Coronary artery (tissue), 2 donors: ENCODE measurements around the gene NBPF6.
"Not testable (repeated sequence)": the region's sequence is repeated elsewhere in the genome, so short reads cannot be mapped to it uniquely, and the experiment has no call there.

Experiments
- DNase-seq: peaks from one replicate; pipeline ENCODE4 v3.0.0-alpha.2; 2017; ENCODE audit warnings: low spot score
- H3K27ac ChIP-seq, 2 donors: fragments of 200-600 bp; sonication (generic); one replicate each; pipeline ENCODE4 v1.5.1; 2016 to 2019
- H3K4me3 ChIP-seq: fragments of 200-600 bp; sonication (generic); 2 replicates; pipeline ENCODE4 v1.5.1; 2016; ENCODE audit warnings: mild to moderate bottlenecking, moderate library complexity

Gene NBPF6, protein sequence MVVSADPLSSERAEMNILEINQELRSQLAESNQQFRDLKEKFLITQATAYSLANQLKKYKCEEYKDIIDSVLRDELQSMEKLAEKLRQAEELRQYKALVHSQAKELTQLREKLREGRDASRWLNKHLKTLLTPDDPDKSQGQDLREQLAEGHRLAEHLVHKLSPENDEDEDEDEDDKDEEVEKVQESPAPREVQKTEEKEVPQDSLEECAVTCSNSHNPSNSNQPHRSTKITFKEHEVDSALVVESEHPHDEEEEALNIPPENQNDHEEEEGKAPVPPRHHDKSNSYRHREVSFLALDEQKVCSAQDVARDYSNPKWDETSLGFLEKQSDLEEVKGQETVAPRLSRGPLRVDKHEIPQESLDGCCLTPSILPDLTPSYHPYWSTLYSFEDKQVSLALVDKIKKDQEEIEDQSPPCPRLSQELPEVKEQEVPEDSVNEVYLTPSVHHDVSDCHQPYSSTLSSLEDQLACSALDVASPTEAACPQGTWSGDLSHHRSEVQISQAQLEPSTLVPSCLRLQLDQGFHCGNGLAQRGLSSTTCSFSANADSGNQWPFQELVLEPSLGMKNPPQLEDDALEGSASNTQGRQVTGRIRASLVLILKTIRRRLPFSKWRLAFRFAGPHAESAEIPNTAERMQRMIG

DNA sequence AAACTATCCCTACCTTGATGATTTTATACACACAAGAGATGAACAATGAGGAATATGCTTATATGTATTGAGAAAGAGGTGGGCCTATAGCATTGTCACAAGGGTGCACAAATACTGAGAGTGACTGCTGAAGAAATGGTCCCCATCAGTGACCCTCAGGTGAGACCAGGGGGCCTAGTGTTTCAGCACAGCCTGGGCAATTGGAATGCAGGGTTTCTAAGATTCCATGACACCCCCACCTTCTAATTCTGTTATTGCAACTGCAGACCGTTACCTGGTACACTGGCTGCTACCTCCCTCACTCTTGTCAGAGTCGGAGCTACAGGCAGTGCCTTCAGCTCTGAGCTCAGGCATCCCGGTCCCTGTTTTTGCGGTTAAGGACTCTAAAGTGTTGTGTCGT, at the start of gene NBPF6:
Gene NBPF6 (plus strand): TSS at position 301 of the 400 bp plus-strand sequence. CDS start 259 bp downstream, outside the sequence.
- H3K4me3 ChIP-seq, DNase-seq, H3K27ac ChIP-seq: not testable (repeated sequence)

DNA sequence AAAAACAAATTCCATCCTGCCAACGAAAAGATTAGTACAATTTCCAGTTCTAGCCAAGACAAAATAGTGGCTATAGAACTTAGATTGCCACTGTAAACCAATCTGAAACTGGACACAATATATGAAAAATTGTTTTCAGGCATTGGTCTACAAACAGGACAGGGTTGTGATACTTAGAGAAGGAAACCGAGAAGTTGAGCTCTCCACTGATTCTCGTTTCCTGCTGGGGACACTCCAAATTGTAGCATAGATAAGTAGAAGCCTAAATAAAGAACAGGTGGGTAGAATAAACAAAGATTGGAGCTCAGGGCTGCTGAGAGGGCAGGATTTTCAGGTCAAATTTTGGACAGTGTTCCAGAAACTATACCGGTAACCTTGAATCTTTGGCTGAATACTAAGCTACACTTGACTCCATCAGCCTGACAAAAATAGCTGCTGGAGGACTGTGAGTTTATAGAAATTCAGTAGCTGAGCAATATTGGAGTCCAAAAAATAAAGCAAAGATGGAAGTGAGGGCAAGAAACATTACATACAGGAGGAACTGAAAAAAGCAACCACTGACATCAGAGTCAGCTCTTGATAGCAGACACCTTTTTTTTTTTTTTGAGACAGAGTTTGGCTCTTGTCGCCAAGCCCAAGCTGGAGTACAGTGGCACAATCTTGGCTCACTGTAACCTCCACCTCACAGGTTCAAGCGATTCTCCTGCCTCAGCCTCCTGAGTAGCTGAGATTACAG, 38.9 kb upstream of the NBPF6 start:
- not testable (repeated sequence) for DNase-seq, H3K4me3 ChIP-seq, H3K27ac ChIP-seq

DNA sequence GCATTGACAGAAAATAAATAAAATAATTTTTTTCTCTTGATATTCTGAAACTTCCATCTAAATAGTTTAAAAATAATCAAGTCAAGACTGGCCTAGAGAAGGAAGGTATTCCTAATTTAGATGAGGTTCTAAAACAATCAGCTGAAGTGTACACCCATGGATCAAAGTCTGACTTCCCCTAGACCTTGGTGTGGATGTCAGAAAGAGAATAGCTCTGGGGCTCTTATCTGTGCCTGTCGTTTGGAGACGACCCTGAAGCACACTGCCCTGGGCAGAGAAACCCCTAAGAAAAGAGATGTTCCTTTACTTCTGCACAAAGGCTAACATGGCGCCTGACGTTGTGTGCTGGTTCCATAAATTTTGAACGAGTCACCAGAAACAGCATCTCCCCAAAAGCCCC, 30.0 kb upstream of the NBPF6 start:
- not testable (repeated sequence) for H3K4me3 ChIP-seq, DNase-seq

DNA sequence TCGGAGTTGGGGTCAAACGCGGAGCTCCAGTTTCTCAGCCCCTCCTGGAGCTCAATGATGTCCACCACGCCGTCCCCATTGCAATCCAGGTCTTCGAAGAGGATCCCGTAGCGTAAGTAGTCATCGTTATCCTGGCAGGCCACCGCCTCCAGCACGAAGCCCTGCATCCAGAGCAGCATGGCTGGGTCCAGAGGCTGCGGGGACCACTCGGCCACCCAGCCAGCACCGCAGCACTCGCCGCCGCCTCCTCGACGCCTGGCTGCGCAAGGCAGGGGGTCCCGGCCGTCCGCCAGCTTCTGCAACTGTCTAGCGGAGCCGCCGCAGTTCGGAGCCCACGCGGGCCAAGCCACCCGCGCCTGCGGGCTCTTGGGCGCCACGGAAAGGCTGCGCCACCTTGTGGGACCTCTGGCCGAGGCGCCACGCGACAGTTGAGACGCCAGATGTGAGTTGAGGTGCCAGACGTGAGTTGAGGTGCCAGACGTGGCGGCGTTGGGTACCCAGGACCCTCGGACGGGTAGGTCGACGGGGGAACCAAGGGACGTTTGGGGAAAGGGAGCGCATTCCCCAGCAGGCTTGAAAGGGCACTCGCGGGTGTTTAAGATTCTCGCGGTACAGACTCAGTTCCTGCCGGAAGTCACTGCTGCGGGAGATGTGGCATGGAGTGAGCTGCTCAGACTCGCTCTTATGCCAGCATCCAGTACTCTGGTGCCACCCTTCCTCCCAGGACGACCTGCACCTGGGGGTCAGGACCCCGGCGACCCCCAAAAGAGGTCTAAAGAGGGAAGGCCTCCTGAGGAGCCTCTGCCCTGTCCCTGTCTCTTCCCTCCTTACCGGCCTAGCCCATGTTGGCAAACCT, 28.9 kb upstream of the NBPF6 start:
- H3K27ac ChIP-seq, H3K4me3 ChIP-seq, DNase-seq: not testable (repeated sequence)

More for the DNA sequence above, 30.0 kb upstream of the NBPF6 start:
- not testable (repeated sequence) for H3K27ac ChIP-seq

DNA sequence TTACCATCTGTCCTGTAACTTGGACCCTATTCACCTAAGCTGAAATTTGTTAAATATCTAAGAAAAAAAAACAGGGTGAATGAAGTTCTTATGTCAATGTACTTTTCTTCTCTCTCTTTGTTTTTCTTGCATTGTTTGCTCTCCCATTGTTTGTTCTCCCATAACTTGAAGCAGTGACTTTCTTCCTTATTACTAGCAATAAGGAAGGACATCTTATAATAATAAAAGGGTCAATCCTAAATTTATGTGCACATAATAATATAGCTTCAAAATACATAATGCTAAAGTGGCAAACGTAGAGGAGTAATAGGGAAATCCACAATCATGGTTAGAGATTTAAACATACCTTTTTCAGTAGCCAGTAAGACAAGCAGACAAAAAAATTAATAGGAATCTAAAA, 23.3 kb upstream of the NBPF6 start:
- H3K27ac ChIP-seq, DNase-seq, H3K4me3 ChIP-seq: not testable (repeated sequence)

DNA sequence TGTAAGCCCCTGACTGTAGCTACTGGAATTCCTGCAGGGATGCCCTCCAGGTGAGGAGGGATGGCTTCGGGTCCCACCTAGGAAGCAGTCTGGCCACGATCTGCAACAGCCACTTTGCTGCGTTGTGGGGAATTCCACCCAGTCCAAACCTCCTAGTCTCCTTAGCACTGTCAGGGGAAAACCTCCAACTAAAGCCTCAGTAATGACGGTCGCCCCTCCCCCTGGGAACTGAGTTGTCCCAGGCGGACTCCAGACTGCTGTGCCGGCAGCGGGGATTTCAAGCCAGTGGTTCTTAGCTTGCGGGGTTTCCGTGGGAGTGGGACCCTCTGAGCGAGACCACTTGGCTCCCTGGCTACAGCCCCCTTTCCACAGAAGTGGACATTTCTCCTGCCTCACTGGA, 18.1 kb upstream of the NBPF6 start:
- not testable (repeated sequence) for H3K4me3 ChIP-seq, H3K27ac ChIP-seq, DNase-seq

DNA sequence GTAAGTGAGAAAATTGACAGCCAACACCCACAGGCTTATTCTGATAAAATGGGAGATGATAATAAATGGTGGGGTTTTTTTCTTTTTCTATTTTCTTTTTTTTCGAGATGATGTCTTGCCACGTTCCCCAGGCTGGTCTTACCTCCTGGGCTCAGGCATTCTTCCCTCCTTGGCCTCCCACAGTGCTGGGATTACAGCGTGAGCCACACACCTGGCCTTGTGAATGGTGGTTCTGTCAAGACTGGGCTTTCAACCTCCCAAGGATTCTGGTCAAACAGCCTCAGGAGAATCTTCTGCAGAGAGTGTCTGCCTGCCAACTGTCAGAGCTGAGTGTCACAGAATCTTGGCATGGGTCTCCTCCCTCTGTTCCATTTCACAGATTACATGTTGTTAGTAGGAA, 16.7 kb upstream of the NBPF6 start:
- H3K4me3 ChIP-seq, H3K27ac ChIP-seq, DNase-seq: not testable (repeated sequence)

DNA sequence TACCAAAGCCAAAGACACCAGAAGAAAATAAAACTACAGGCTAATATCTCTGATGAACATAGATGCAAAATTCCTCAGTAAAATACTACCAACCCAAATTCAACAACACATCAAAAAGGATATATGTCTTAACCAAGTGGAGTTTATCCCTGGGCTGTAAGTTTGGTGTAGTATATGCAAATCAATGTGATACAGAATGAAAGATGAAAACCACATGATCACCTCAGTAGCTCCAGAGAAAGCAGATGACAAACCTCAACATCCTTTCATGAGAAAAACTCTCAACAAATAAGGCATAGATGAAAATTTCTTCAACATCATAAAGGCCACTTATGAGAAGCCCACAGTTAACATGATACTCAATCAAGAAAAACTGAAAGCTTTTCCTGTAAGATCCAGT, 11.6 kb upstream of the NBPF6 start:
- H3K27ac ChIP-seq, DNase-seq, H3K4me3 ChIP-seq: not testable (repeated sequence)

DNA sequence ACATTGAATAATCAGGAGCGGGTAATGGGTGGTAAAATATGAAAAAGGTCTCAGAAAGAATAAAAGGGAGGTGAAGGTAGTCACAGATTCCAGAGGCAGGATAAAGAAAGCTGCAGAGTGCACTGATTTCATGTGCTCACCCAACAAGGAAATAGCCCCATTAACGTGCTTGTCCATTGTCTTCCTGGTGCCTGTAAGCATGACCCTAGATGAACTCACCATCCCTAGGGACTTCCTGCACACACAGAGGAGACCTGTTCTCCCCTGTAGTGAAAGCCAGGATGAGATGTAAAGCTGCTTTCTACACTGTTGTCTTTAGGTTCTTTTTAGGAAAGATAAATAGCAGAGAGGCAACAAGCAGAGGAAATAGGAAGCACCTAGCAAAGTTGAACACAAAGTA, 4.4 kb downstream of the NBPF6 start:
- not testable (repeated sequence) for H3K27ac ChIP-seq, H3K4me3 ChIP-seq, DNase-seq

DNA sequence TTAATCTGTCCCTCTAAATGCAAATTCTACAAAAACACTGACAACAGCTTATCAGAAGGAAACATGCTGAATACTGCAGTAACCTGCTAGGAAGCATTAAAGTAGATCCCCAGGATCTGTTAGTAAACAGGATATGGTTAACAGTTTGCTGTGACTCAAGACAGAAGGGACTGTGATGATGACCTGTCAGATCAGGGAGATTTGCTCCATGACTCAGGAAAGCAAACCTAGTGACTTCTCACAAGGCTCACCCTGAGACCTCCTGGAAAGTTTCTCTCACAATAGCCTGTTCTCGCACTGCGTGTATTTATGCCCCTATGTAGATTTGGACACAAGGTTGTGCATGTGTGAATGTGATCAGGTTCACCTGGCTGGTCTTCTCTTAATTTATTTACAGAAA, 8.5 kb downstream of the NBPF6 start:
- not testable (repeated sequence) for H3K4me3 ChIP-seq, H3K27ac ChIP-seq, DNase-seq

DNA sequence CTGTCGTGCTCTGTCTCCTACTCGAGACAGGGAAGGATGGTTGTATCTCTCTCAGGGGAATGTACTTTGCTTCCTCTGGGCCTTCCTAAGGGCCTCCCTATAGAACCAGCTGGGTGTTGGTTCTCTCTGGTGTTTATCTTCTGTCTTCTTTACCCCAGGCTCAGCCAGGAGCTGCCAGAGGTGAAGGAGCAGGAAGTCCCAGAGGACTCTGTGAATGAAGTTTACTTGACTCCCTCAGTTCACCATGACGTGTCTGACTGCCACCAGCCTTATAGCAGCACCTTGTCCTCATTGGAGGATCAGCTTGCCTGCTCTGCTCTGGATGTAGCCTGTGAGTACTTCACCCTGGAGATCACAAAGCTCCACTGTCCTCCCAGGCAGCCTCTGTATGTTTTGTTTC, 11.6 kb downstream of the NBPF6 start:
- H3K27ac ChIP-seq, H3K4me3 ChIP-seq: not testable (repeated sequence)

DNA sequence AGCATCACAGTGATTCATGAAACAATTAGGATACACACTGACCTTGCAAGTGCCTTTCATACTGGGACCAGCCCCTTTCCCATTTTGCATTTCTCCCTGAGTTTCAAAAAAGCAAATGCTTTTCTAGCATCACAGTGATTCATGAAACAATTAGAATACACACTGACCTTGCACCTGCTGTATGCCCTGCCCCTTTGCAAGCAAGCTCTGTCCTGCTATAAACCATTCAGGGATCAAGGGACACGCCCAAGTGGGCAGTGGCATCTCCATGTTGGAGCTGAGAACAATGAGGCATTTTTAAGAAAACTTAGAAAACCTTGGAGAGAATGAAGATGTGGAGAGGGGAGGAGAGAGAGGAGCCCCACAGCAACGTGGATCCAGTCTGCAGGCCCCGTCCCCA, 13.8 kb downstream of the NBPF6 start:
- H3K27ac ChIP-seq, DNase-seq, H3K4me3 ChIP-seq: not testable (repeated sequence)

More for the DNA sequence above, 11.6 kb downstream of the NBPF6 start:
- not testable (repeated sequence) for DNase-seq

DNA sequence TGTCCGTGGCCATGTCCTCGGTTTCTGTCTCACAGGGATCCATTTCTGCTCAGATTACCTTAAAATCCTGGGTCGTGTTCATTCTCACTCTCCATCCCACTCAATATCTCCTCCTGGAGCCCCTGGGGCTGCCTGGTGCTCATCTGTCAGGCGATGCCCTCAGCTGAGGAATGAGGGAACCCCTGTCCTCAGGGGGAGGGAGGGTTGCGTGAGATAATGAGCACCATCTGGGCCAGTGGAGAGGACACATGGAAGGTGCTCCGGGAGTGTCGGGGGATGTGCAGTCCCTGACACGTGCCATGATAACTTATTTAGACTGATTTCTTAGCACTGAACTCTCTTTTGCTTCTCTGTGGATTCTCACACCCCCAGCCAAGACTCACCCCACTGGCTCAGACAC, 16.0 kb downstream of the NBPF6 start:
- H3K4me3 ChIP-seq, DNase-seq, H3K27ac ChIP-seq: not testable (repeated sequence)

DNA sequence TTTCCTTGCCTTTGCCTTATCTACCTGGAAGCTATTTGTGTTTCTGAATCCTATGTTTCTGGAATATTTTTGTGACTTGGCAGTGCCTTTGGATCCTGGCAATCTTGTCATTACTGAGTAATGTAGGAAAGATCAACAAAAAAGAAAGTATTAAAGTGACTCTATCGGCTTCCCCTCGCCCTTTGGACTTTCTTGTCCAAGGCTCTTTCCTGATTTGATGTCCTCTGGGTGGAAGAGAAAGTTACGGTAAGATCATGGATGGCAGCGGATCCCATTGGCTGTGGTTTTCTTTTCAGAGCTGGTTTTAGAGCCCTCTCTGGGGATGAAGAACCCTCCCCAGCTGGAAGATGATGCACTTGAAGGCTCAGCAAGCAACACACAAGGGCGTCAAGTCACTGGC, 17.0 kb downstream of the NBPF6 start:
- not testable (repeated sequence) for DNase-seq

DNA sequence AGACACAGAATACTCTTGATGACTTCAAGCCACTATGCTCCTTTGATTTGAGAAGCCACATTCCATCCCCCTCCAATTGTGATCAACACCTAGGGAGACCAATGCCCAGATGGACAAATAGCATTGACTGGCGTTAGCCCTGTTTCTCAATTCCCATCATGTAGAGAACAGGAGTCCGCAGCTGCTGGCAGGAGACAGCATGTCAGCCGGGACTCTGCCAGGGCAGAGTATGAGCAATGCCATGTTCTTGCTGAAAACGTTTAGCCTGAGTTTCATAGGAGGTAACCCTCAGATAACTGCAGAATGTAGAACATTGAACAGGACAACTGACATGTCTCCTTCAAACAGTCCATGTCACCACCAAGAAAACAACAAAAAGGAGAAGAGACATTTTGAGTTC, 20.6 kb downstream of the NBPF6 start:
- H3K27ac ChIP-seq, H3K4me3 ChIP-seq, DNase-seq: not testable (repeated sequence)

More for the DNA sequence above, 17.0 kb downstream of the NBPF6 start:
- not testable (repeated sequence) for H3K4me3 ChIP-seq, H3K27ac ChIP-seq

DNA sequence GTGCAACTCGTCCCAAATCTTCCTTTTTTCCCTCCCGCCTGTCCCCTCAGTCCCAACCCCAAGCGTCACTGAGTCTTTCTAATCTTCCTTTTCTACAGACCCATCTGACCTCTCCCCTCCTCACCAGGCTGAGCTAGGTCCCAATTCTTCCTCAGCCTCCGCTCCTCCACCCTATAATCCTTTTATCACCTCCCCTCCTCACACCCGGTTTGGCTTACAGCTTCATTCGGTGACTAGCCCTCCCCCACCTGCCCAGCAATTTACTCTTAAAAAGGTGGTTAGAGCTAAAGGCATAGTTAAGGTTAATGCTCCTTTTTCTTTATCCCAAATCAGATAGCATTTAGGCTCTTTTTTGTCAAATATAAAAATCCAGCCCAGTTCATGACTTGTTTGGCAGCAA, 24.4 kb downstream of the NBPF6 start:
- DNase-seq, H3K4me3 ChIP-seq: not testable (repeated sequence)

More for the DNA sequence above, 24.4 kb downstream of the NBPF6 start:
- not testable (repeated sequence) for H3K27ac ChIP-seq
